ENCODE data around the gene ODAD4.

ODAD4 gene

GRCh38 chr17:41930009-41930832, at the start of gene ODAD4:
TSS of gene ODAD4 (plus strand) at chr17:41930617. CDS start at chr17:41930724, 107 bp downstream.
- peak; percentile 98 for DNase-seq

GRCh38 chr17:41882756-41883155, 47.7 kb upstream of the ODAD4 start:
- no peak for DNase-seq

GRCh38 chr17:41885733-41886132, 44.7 kb upstream of the ODAD4 start:
- no peak for DNase-seq

- DNase-seq = no peak
Measured at GRCh38 chr17:41888332-41888965, 42.0 kb upstream of the ODAD4 start.

- DNase-seq = no peak
Measured at GRCh38 chr17:41891135-41892020, 39.0 kb upstream of the ODAD4 start.

GRCh38 chr17:41892021-41892376, 38.4 kb upstream of the ODAD4 start:
- no peak for DNase-seq

GRCh38 chr17:41893384-41893783, 37.0 kb upstream of the ODAD4 start:
- DNase-seq = no peak

GRCh38 chr17:41894791-41895331, 35.6 kb upstream of the ODAD4 start:
- DNase-seq = no peak

- DNase-seq = no peak
Measured at GRCh38 chr17:41895617-41896016, 34.8 kb upstream of the ODAD4 start.

GRCh38 chr17:41896726-41897125, 33.7 kb upstream of the ODAD4 start:
- DNase-seq = no peak

GRCh38 chr17:41901646-41902045, 28.8 kb upstream of the ODAD4 start:
- DNase-seq = no peak

GRCh38 chr17:41904242-41904841, 26.1 kb upstream of the ODAD4 start:
- DNase-seq = no peak

- no peak for DNase-seq
Measured at GRCh38 chr17:41905172-41905571, 25.2 kb upstream of the ODAD4 start.

- no peak for DNase-seq
Measured at GRCh38 chr17:41906465-41907184, 23.8 kb upstream of the ODAD4 start.

GRCh38 chr17:41907185-41907556, 23.2 kb upstream of the ODAD4 start:
- DNase-seq = no peak

GRCh38 chr17:41907633-41908539, 22.5 kb upstream of the ODAD4 start:
- no peak for DNase-seq

- no peak for DNase-seq
Measured at GRCh38 chr17:41909088-41909487, 21.3 kb upstream of the ODAD4 start.

GRCh38 chr17:41910701-41911391, 19.6 kb upstream of the ODAD4 start:
- DNase-seq = no peak

GRCh38 chr17:41912925-41913324, 17.5 kb upstream of the ODAD4 start:
- no peak for DNase-seq

GRCh38 chr17:41913798-41914197, 16.6 kb upstream of the ODAD4 start:
- no peak for DNase-seq
